HEK293 (cell line): ENCODE data around the gene SPA17.

ENCODE experiments used
- CTCF ChIA-PET: fragments of 350-600 bp; formaldehyde crosslinking; extraction: SDS; loops from one replicate; lab custom pipeline; 2021; ENCODE audit warnings: antibody characterized with exemption; lab: Yijun Ruan, JAX
- POLR2A ChIA-PET: fragments of 300-600 bp; formaldehyde crosslinking; extraction: SDS; loops from one replicate; lab custom pipeline; 2020; ENCODE audit warnings: antibody characterized with exemption, inconsistent platforms; lab: Yijun Ruan, JAX
- H3K27ac ChIP-seq: fragments of 200-500 bp; sonication (Bioruptor generic); 2 replicates; pipeline ENCODE4 v1.5.1; 2014; ENCODE audit warnings: low read depth, low read length, control low read depth, inconsistent platforms; ENCODE audit errors: extremely low read depth
- H3K36me3 ChIP-seq, 2 experiments: fragments of 200-500 bp in 1 of 2; sonication (Bioruptor generic) in 1 of 2; 1 replicate in 1 of 2; 2 replicates in 1 of 2; pipeline ENCODE4 v1.5.1; 2014 to 2017; ENCODE audit warnings: inconsistent platforms in 2 of 2, low read length in 2 of 2; ENCODE audit not compliant: control insufficient read depth in 2 of 2, insufficient read depth in 1 of 2
- H3K4me1 ChIP-seq: fragments of 200-500 bp; sonication (Bioruptor generic); 2 replicates; pipeline ENCODE4 v1.5.1; 2014; ENCODE audit warnings: mild to moderate bottlenecking, low read length, inconsistent platforms; ENCODE audit not compliant: control insufficient read depth, insufficient read depth
- H3K4me3 ChIP-seq: 2 replicates; pipeline ENCODE4 v1.5.1; 2011; ENCODE audit warnings: low read depth, mild to moderate bottlenecking, control low read depth, low read length, moderate library complexity
- H3K9me3 ChIP-seq: fragments of 200-500 bp; sonication (Bioruptor generic); 2 replicates; pipeline ENCODE4 v1.5.1; 2014; ENCODE audit warnings: low read depth, low read length, inconsistent platforms; ENCODE audit not compliant: control insufficient read depth, insufficient read depth
- HOXA7 ChIP-seq: sonication (generic); formaldehyde crosslinking; IDR thresholded peaks from 2 replicates; pipeline ENCODE4 v1.8.1; 2022; ENCODE audit warnings: missing genetic modification reagents, borderline replicate concordance
- KLF1 ChIP-seq: fragments of 450-650 bp; formaldehyde crosslinking; IDR thresholded peaks from 2 replicates; pipeline ENCODE4 v1.5.1; 2016; ENCODE audit warnings: missing biosample characterization, missing genetic modification characterization
- TCF7L2 ChIP-seq: IDR thresholded peaks from 2 replicates; pipeline ENCODE4 v1.6.1; 2011; ENCODE audit warnings: low read depth, mild to moderate bottlenecking, inconsistent platforms, low read length, moderate library complexity, borderline replicate concordance
- ZFHX2 ChIP-seq: fragments of 450-650 bp; formaldehyde crosslinking; conservative IDR thresholded peaks from 2 replicates; pipeline ENCODE4 v1.5.1; 2016; ENCODE audit warnings: missing biosample characterization, missing genetic modification characterization
- ZFP3 ChIP-seq: fragments of 450-650 bp; formaldehyde crosslinking; IDR thresholded peaks from 2 replicates; pipeline ENCODE4 v1.5.1; 2016; ENCODE audit warnings: low read depth, missing biosample characterization, missing genetic modification characterization
- ZNF10 ChIP-seq: fragments of 450-650 bp; formaldehyde crosslinking; IDR thresholded peaks from 2 replicates; pipeline ENCODE4 v1.5.1; 2017; ENCODE audit warnings: missing biosample characterization, missing genetic modification characterization
- ZNF114 ChIP-seq: fragments of 450-650 bp; formaldehyde crosslinking; IDR thresholded peaks from 2 replicates; pipeline ENCODE4 v1.5.0; 2017; ENCODE audit warnings: missing biosample characterization, missing genetic modification characterization
- ZNF140 ChIP-seq: fragments of 450-650 bp; formaldehyde crosslinking; IDR thresholded peaks from 2 replicates; pipeline ENCODE4 v1.5.1; 2016; ENCODE audit warnings: missing biosample characterization, missing genetic modification characterization
- ZNF23 ChIP-seq: fragments of 450-650 bp; formaldehyde crosslinking; IDR thresholded peaks from 2 replicates; pipeline ENCODE4 v1.5.1; 2016; ENCODE audit warnings: missing biosample characterization, missing genetic modification characterization, borderline replicate concordance
- ZNF354C ChIP-seq: fragments of 450-650 bp; formaldehyde crosslinking; IDR thresholded peaks from 2 replicates; pipeline ENCODE4 v1.5.1; 2016; ENCODE audit warnings: missing biosample characterization, missing genetic modification characterization, low read depth, borderline replicate concordance
- ZNF518A ChIP-seq: fragments of 450-650 bp; formaldehyde crosslinking; conservative IDR thresholded peaks from 2 replicates; pipeline ENCODE4 v1.5.1; 2016; ENCODE audit warnings: low read depth, missing biosample characterization, missing genetic modification characterization
- ZNF707 ChIP-seq: fragments of 450-650 bp; formaldehyde crosslinking; IDR thresholded peaks from 2 replicates; pipeline ENCODE4 v1.5.1; 2016; ENCODE audit warnings: missing biosample characterization, missing genetic modification characterization
- ZNF747 ChIP-seq: fragments of 450-650 bp; formaldehyde crosslinking; IDR thresholded peaks from 2 replicates; pipeline ENCODE4 v1.5.1; 2016; ENCODE audit warnings: missing biosample characterization, missing genetic modification characterization
- ZNF768 ChIP-seq: fragments of 450-650 bp; formaldehyde crosslinking; IDR thresholded peaks from 2 replicates; pipeline ENCODE4 v1.5.1; 2018; ENCODE audit warnings: missing biosample characterization, mild to moderate bottlenecking, missing genetic modification characterization
- TF ChIP-seq, protein P1 (sequence below): fragments of 450-650 bp; formaldehyde crosslinking; IDR thresholded peaks from 2 replicates; pipeline ENCODE4 v1.5.1; 2017; ENCODE audit warnings: missing biosample characterization, missing genetic modification characterization
- TF ChIP-seq, protein P2 (sequence below): fragments of 450-650 bp; formaldehyde crosslinking; IDR thresholded peaks from 2 replicates; pipeline ENCODE4 v1.5.1; 2016; ENCODE audit warnings: missing biosample characterization, missing genetic modification characterization
- TF ChIP-seq, protein P3 (sequence below): fragments of 450-650 bp; formaldehyde crosslinking; IDR thresholded peaks from 2 replicates; pipeline ENCODE4 v1.5.0; 2017; ENCODE audit warnings: missing biosample characterization, missing genetic modification characterization, borderline replicate concordance

SPA17 gene

GRCh38 chr11:124639186-124639585 lies 34.5 kb upstream of the SPA17 start:
- no peak overlapping the region for H3K4me3 ChIP-seq
- ChIA-PET CTCF (interaction anchor here (0.6 to 1.4 kb wide), 4 partner anchors 127 to 223 kb away, joined by 3 to 6 read pairs (median 4); no protein-coding TSS in a partner anchor), POLR2A (interaction anchor here (0.6 kb wide), 1 partner anchor 14 kb away, joined by 3 read pairs; no protein-coding TSS in a partner anchor)
- H3K27ac ChIP-seq = no peak overlapping the region
- H3K36me3 ChIP-seq = peaks cover under 1 to 54% of the 10 kb centered on the region in 2 experiments; a peak in 2 of 3 replicates
- TF ChIP-seq ZNF747 (tag by site-specific recombination) = no peak
- TF ChIP-seq ZNF140 (tag by site-specific recombination) = no peak
- no peak for TF ChIP-seq ZNF354C (tag by site-specific recombination)
- no peaks in the 10 kb centered on the region for H3K4me1 ChIP-seq
- H3K9me3 ChIP-seq = no peaks in the 10 kb centered on the region

DNA sequence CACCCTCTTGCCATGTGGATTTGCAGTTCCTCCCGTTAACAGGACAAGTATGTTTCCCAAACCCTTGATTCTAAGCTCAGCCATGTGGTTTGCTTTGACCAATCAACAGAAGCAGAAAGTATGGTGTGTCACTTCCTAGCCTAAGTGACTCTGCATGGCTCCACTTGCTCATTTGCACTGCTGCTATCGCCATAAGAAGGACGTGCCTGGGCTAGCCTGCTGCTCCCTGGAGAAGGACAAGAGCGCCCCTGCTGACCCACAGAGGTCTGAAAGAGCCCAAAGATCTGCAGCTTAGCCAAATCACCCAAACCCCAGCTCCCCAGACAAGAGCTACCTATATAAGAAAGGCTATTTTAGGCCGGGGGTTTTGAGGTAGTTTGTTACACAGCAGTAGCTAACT lies 33.0 kb upstream of the SPA17 start:
- CTCF ChIA-PET = interaction anchor here (0.5 to 1.5 kb wide), 2 partner anchors 197 to 268 kb away, joined by 3 read pairs; no protein-coding TSS in a partner anchor
- TF ChIP-seq HOXA7 (CRISPR knock-in tag) = no peak
- no peak for TF ChIP-seq ZFP3 (tag by site-specific recombination)
- no peak for TF ChIP-seq TCF7L2
- no peak for TF ChIP-seq ZNF518A
- TF ChIP-seq, protein P1, sequence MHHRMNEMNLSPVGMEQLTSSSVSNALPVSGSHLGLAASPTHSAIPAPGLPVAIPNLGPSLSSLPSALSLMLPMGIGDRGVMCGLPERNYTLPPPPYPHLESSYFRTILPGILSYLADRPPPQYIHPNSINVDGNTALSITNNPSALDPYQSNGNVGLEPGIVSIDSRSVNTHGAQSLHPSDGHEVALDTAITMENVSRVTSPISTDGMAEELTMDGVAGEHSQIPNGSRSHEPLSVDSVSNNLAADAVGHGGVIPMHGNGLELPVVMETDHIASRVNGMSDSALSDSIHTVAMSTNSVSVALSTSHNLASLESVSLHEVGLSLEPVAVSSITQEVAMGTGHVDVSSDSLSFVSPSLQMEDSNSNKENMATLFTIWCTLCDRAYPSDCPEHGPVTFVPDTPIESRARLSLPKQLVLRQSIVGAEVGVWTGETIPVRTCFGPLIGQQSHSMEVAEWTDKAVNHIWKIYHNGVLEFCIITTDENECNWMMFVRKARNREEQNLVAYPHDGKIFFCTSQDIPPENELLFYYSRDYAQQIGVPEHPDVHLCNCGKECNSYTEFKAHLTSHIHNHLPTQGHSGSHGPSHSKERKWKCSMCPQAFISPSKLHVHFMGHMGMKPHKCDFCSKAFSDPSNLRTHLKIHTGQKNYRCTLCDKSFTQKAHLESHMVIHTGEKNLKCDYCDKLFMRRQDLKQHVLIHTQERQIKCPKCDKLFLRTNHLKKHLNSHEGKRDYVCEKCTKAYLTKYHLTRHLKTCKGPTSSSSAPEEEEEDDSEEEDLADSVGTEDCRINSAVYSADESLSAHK (tag by site-specific recombination) = no peak
- TF ChIP-seq ZNF768 (tag by site-specific recombination) = no peak
- TF ChIP-seq ZNF23 (tag by site-specific recombination) = no peak
- TF ChIP-seq KLF1 (tag by site-specific recombination) = no peak
- no peak for TF ChIP-seq ZFHX2 (tag by site-specific recombination)
- TF ChIP-seq ZNF114 (tag by site-specific recombination) = no peak

GRCh38 chr11:124642628-124643027 lies 31.1 kb upstream of the SPA17 start:
- Histone ChIP-seq H3K36me3 (peaks cover 0 to 24% of the 10 kb centered on the region in 2 experiments; a peak in 1 of 3 replicates), H3K4me3 (no peak overlapping the region), H3K4me1 (no peaks in the 10 kb centered on the region), H3K27ac (no peak overlapping the region), H3K9me3 (no peaks in the 10 kb centered on the region)
- ChIA-PET CTCF (interaction anchor here (0.7 to 4.8 kb wide), 10 partner anchors 9 to 240 kb away, joined by 4 to 53 read pairs (median 7); partner anchors contain the start of genes SIAE and SPA17), POLR2A (no interaction called here)
- TF ChIP-seq, protein P2, sequence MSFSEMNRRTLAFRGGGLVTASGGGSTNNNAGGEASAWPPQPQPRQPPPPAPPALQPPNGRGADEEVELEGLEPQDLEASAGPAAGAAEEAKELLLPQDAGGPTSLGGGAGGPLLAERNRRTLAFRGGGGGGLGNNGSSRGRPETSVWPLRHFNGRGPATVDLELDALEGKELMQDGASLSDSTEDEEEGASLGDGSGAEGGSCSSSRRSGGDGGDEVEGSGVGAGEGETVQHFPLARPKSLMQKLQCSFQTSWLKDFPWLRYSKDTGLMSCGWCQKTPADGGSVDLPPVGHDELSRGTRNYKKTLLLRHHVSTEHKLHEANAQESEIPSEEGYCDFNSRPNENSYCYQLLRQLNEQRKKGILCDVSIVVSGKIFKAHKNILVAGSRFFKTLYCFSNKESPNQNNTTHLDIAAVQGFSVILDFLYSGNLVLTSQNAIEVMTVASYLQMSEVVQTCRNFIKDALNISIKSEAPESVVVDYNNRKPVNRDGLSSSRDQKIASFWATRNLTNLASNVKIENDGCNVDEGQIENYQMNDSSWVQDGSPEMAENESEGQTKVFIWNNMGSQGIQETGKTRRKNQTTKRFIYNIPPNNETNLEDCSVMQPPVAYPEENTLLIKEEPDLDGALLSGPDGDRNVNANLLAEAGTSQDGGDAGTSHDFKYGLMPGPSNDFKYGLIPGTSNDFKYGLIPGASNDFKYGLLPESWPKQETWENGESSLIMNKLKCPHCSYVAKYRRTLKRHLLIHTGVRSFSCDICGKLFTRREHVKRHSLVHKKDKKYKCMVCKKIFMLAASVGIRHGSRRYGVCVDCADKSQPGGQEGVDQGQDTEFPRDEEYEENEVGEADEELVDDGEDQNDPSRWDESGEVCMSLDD = no peak
- TF ChIP-seq ZNF707 (tag by site-specific recombination) = no peak
- peak; percentile 94 for TF ChIP-seq ZNF10
- TF ChIP-seq, protein P3, sequence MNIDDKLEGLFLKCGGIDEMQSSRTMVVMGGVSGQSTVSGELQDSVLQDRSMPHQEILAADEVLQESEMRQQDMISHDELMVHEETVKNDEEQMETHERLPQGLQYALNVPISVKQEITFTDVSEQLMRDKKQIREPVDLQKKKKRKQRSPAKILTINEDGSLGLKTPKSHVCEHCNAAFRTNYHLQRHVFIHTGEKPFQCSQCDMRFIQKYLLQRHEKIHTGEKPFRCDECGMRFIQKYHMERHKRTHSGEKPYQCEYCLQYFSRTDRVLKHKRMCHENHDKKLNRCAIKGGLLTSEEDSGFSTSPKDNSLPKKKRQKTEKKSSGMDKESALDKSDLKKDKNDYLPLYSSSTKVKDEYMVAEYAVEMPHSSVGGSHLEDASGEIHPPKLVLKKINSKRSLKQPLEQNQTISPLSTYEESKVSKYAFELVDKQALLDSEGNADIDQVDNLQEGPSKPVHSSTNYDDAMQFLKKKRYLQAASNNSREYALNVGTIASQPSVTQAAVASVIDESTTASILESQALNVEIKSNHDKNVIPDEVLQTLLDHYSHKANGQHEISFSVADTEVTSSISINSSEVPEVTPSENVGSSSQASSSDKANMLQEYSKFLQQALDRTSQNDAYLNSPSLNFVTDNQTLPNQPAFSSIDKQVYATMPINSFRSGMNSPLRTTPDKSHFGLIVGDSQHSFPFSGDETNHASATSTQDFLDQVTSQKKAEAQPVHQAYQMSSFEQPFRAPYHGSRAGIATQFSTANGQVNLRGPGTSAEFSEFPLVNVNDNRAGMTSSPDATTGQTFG = no peak

More for the DNA sequence above, 33.0 kb upstream of the SPA17 start:
- H3K4me3 ChIP-seq = no peak overlapping the region
- H3K27ac ChIP-seq = no peak overlapping the region
- H3K36me3 ChIP-seq = peaks cover 0 to 44% of the 10 kb centered on the region in 2 experiments; a peak in 1 of 3 replicates
- no peaks in the 10 kb centered on the region for H3K4me1 ChIP-seq
- POLR2A ChIA-PET = interaction anchor here (1.8 kb wide), 1 partner anchor 18 kb away, joined by 6 read pairs; the partner anchor contains the start of gene TBRG1
- no peaks in the 10 kb centered on the region for H3K9me3 ChIP-seq
